K562 (cell line): ENCODE measurements around the gene GPR32. TPM values are rescaled to one million over a fixed set of nuclear protein-coding genes. Genes with fewer than 3 reads are reported as not detected.
A peak's percentile ranks its signal among the peaks of the same experiment; 100 is the strongest.
"Not testable (repeated sequence)": the region's sequence is repeated elsewhere in the genome, so short reads cannot be mapped to it uniquely, and the experiment has no call there.

Source experiments
- ATAC-seq: fragments of 200-7000 bp; cut with Tn5 transposase; 3 replicates; pipeline ENCODE4 v1.9.1; 2020; ENCODE audit warnings: moderate library complexity
- BruUV-seq: library from RNA; stranded (reverse); fragments of 400-500 nt; replicated peaks from 2 replicates; lab custom pipeline; 2021; lab: Mats Ljungman, UMichigan
- CTCF ChIA-PET: fragments of 300-600 bp; formaldehyde crosslinking; extraction: SDS; loops from one replicate; lab custom pipeline; 2021; ENCODE audit warnings: low intra/inter-chr PET ratio; lab: Yijun Ruan, JAX
- POLR2A ChIA-PET: fragments of 300-600, 350-650 bp; sonication (Branson Sonifier 250); formaldehyde crosslinking; extraction: SDS; loops from one replicate; lab custom pipeline; 2021; ENCODE audit warnings: antibody characterized with exemption, inconsistent platforms; lab: Yijun Ruan, JAX
- DNase-seq, 4 experiments: peaks; one replicate each; pipeline versions ENCODE4 v3.0.0 to v3.0.0-alpha.2; 2011 to 2018; ENCODE audit warnings: low spot score in 3 of 4, mixed read lengths in 3 of 4; ENCODE audit errors: extremely low read depth in 1 of 4
- FAIRE-seq: peaks from 2 replicates; lab custom pipeline; 2011; peaks lifted over from hg19 to GRCh38; lab: Jason Lieb, UNC
- H2AFZ ChIP-seq: 2 replicates; pipeline ENCODE4 v1.6.0; 2011; ENCODE audit warnings: low read depth, low read length, control low read depth, inconsistent platforms
- H3K27ac ChIP-seq: fragments of 200-600 bp; 3 replicates; pipeline ENCODE4 v1.8.0; 2011; ENCODE audit warnings: low read depth, mild to moderate bottlenecking, control low read depth, inconsistent platforms, low read length, moderate library complexity, mixed read lengths; ENCODE audit errors: extremely low read depth
- H3K27me3 ChIP-seq, 2 experiments: fragments of 300-600 bp in 1 of 2; 2 replicates in 1 of 2; 3 replicates in 1 of 2; pipeline versions ENCODE4 v1.6.0 to v1.8.0; 2011; ENCODE audit warnings: inconsistent platforms in 2 of 2, low read length in 2 of 2, mild to moderate bottlenecking in 1 of 2, mixed read lengths in 1 of 2, moderate library complexity in 1 of 2; ENCODE audit not compliant: control insufficient read depth in 2 of 2, insufficient read depth in 2 of 2
- H3K36me3 ChIP-seq: fragments of 300-600 bp; 3 replicates; pipeline ENCODE4 v1.8.0; 2011; ENCODE audit warnings: mild to moderate bottlenecking, low read length, inconsistent platforms; ENCODE audit not compliant: control insufficient read depth, insufficient read depth
- H3K4me1 ChIP-seq, 2 experiments: fragments of 200-600 bp in 1 of 2; replicated peaks in 1 of 2; 2 replicates in 1 of 2; 3 replicates in 1 of 2; pipeline versions ENCODE4 v1.5.1 to v1.8.0; 2011; ENCODE audit warnings: inconsistent platforms in 2 of 2, low read length in 2 of 2, mild to moderate bottlenecking in 1 of 2, mixed read lengths in 1 of 2, moderate library complexity in 1 of 2; ENCODE audit not compliant: control insufficient read depth in 2 of 2, insufficient read depth in 2 of 2
- H3K4me2 ChIP-seq: 2 replicates; pipeline ENCODE4 v1.6.1; 2011; ENCODE audit warnings: low read length, control low read depth, inconsistent platforms, mixed read lengths; ENCODE audit not compliant: insufficient read depth
- H3K4me3 ChIP-seq: fragments of 200-600 bp; sonication (generic), shearing (Covaris generic); 2 replicates; pipeline ENCODE4 v1.5.1; 2016; ENCODE audit warnings: control low read depth, inconsistent platforms
- H3K79me2 ChIP-seq: fragments of 200-600 bp; 3 replicates; pipeline ENCODE4 v1.8.0; 2011; ENCODE audit warnings: low read length, inconsistent platforms; ENCODE audit not compliant: control insufficient read depth, insufficient read depth
- H3K9ac ChIP-seq, 2 experiments: 2 replicates each; pipeline versions ENCODE4 v1.6.0 to v1.6.1; 2011; ENCODE audit warnings: low read depth in 2 of 2, low read length in 2 of 2, control low read depth in 1 of 2, inconsistent platforms in 1 of 2, mild to moderate bottlenecking in 1 of 2, mixed read lengths in 1 of 2; ENCODE audit not compliant: insufficient read depth in 1 of 2
- H3K9me1 ChIP-seq: one replicate; pipeline ENCODE4 v1.6.0; 2011; ENCODE audit warnings: inconsistent platforms, mild to moderate bottlenecking, low read length, moderate library complexity; ENCODE audit not compliant: control insufficient read depth, insufficient read depth
- H3K9me3 ChIP-seq: replicated peaks from 2 replicates; pipeline ENCODE4 v1.5.1; 2011; ENCODE audit warnings: low read depth, low read length, inconsistent platforms; ENCODE audit not compliant: control insufficient read depth, insufficient read depth
- H4K20me1 ChIP-seq: replicated peaks from 2 replicates; pipeline ENCODE4 v1.6.1; 2011; ENCODE audit warnings: low read length, inconsistent platforms, mixed read lengths; ENCODE audit not compliant: control insufficient read depth, insufficient read depth
- BCOR ChIP-seq: fragments of 450-650 bp; IDR thresholded peaks from 2 replicates; pipeline ENCODE4 v1.6.1; 2016
- KDM1A ChIP-seq, 2 experiments: fragments of 450-650 bp; IDR thresholded peaks; 2 replicates each; pipeline ENCODE4 v1.6.1; 2016; ENCODE audit warnings: mild to moderate bottlenecking in 2 of 2
- RBM25 ChIP-seq: fragments of 200-400 bp; formaldehyde crosslinking; IDR thresholded peaks from 2 replicates; pipeline ENCODE4 v1.6.1; 2018; ENCODE audit warnings: low read length, low read depth, moderate library complexity; ENCODE audit not compliant: severe bottlenecking
- ZNF121 ChIP-seq: sonication (generic); formaldehyde crosslinking; conservative IDR thresholded peaks from 2 replicates; pipeline ENCODE4 v1.8.0; 2022; ENCODE audit warnings: missing genetic modification reagents
- WGBS: fragments of 100-300 bp; shearing (Covaris generic); methylation state at CpG from one replicate; pipeline ENCODE4 v1.1.6; 2016; ENCODE audit warnings: low coverage, mixed read lengths; ENCODE audit not compliant: insufficient coverage; ENCODE audit errors: missing lambda C conversion rate; 5-methylcytosine and 5-hydroxymethylcytosine counted together
- in situ Hi-C: fragments of 300-500 bp; cut with MboI; formaldehyde crosslinking; loops from 4 replicates; pipeline ENCODE4 v1.15.0; 2018; ENCODE audit warnings: inconsistent platforms, mixed read lengths
- intact Hi-C: fragments of 100-400 bp; cut with micrococcal nuclease; formaldehyde crosslinking; loops from 2 replicates; pipeline ENCODE4 v1.14.2; 2022
- polyA plus RNA-seq, 8 experiments: library from polyadenylated mRNA; depleted of rRNA in 4 of 8; stranded (reverse) in 5 of 8; unstranded in 3 of 8; fragments of >200 nt; fragmentation: Nextera tagmentation in 2 of 8; fragmentation: Illumina TruSeq in 1 of 8; extraction: Ambion mirVana in 2 of 8; extraction: Trizol in 1 of 8; gene quantifications; 2 replicates each; pipeline versions ENCODE4 v1.2.1 to v1.2.3, GENCODE V29; 2011 to 2014; ENCODE audit warnings: inconsistent platforms in 1 of 8, missing spikeins in 1 of 8
- total RNA-seq, 7 experiments: library from RNA; depleted of rRNA in 6 of 7; stranded (reverse); fragments of >200 nt in 6 of 7; fragmentation: Illumina TruSeq in 2 of 7; extraction: Trizol in 2 of 7; gene quantifications; 2 replicates each; pipeline versions ENCODE4 v1.2.1 to v1.2.3, GENCODE V29; 2011 to 2021; ENCODE audit warnings: low replicate concordance in 1 of 7

The GPR32 gene
- total and polyA plus RNA-seq, 9 of the 15 experiments (the other 6 are each of a cell fraction or from before 2014, with no cell fraction given), result not detected

- H2AFZ ChIP-seq, H4K20me1 ChIP-seq, H3K9me3 ChIP-seq, DNase-seq, CTCF ChIA-PET, H3K79me2 ChIP-seq, intact Hi-C loops, in situ Hi-C loops, H3K4me2 ChIP-seq, H3K9ac ChIP-seq, BruUV-seq, ATAC-seq, H3K27me3 ChIP-seq, H3K4me3 ChIP-seq, H3K36me3 ChIP-seq, H3K27ac ChIP-seq, H3K9me1 ChIP-seq, H3K4me1 ChIP-seq: not testable (repeated sequence)
- TF ChIP-seq RBM25 (peak; percentile 55), BCOR (peak; percentile 70), KDM1A (IDR thresholded peaks at IDR 0.05) (peak in 1 of 2 experiments; percentile 26; a peak in 1 of 4 replicates)
- POLR2A ChIA-PET, result interaction anchor here (0.5 kb wide), 1 partner anchor 47 kb away, joined by 3 read pairs; no protein-coding TSS in a partner anchor
- FAIRE-seq, result peak; percentile 73
- WGBS, result 49% methylated on average over 6 of the region's 8 CpGs
These were observed 14.0 kb upstream of the GPR32 start for GRCh38 chr19:50756244-50756643.

GRCh38 chr19:50757624-50758023 lies 12.6 kb upstream of the GPR32 start:
- H3K4me2 ChIP-seq, H2AFZ ChIP-seq, H3K9ac ChIP-seq, H3K9me3 ChIP-seq, FAIRE-seq: not testable (repeated sequence)
- TF ChIP-seq ZNF121 (CRISPR knock-in tag) (peak; percentile 69; the same call in 1 of the 2 replicates), RBM25 (peak; percentile 5), BCOR (peak; percentile 53; the same call in 1 of the 2 replicates)
- TF ChIP-seq, all 486 proteins: peak for 3; not testable (repeated sequence) for 483
- H3K9me1 ChIP-seq, H3K36me3 ChIP-seq, CTCF ChIA-PET, H4K20me1 ChIP-seq, BruUV-seq, H3K27ac ChIP-seq, in situ Hi-C loops, H3K4me1 ChIP-seq, ATAC-seq, intact Hi-C loops, POLR2A ChIA-PET, H3K4me3 ChIP-seq, H3K79me2 ChIP-seq, H3K27me3 ChIP-seq, DNase-seq: not testable (repeated sequence)
- WGBS, result 88% methylated on average over 3 of the region's 3 CpGs
